OCI-LY7 (cell line): Measurements from ENCODE around the gene ZNF804A. TPM values are rescaled to one million over a fixed set of nuclear protein-coding genes. Genes with fewer than 3 reads are reported as not detected.
A peak's percentile ranks its signal among the peaks of the same experiment; 100 is the strongest.

Experiments
- BruUV-seq: library from RNA; stranded (reverse); fragments of 400-500 nt; replicated peaks from 2 replicates; lab custom pipeline; 2021; lab: Mats Ljungman, UMichigan
- CTCF ChIA-PET: fragments of 300-600 bp; sonication (Branson Sonifier 250); formaldehyde crosslinking; loops from one replicate; lab custom pipeline; 2022; ENCODE audit warnings: antibody characterized with exemption; ENCODE audit not compliant: unreplicated experiment; lab: Charles Lee
- POLR2A ChIA-PET: fragments of 300-600 bp; sonication (Branson Sonifier 250); formaldehyde crosslinking; loops from one replicate; lab custom pipeline; 2022; ENCODE audit warnings: antibody characterized with exemption; lab: Charles Lee
- DNase-seq: peaks from one replicate; pipeline ENCODE4 v3.0.0-alpha.2; 2015; ENCODE audit warnings: low spot score
- H2AFZ ChIP-seq: fragments of 200-600 bp; sonication (generic), shearing (Covaris generic); 2 replicates; pipeline ENCODE4 v1.6.1; 2014; ENCODE audit warnings: mild to moderate bottlenecking, antibody characterized with exemption, low read length, moderate library complexity
- H3K27ac ChIP-seq: fragments of 200-600 bp; sonication (generic); 2 replicates; pipeline ENCODE4 v1.5.1; 2014; ENCODE audit warnings: mixed run types, low read depth, mild to moderate bottlenecking, moderate library complexity, low read length, inconsistent platforms; ENCODE audit not compliant: poor library complexity, severe bottlenecking
- H3K36me3 ChIP-seq: fragments of 200-600 bp; sonication (generic); 2 replicates; pipeline ENCODE4 v1.6.1; 2014; ENCODE audit warnings: mild to moderate bottlenecking, antibody characterized with exemption, low read length, moderate library complexity, mixed read lengths; ENCODE audit not compliant: insufficient read depth
- H3K4me1 ChIP-seq: fragments of 200-600 bp; sonication (generic); 2 replicates; pipeline ENCODE4 v1.5.1; 2014; ENCODE audit warnings: mild to moderate bottlenecking, low read length; ENCODE audit not compliant: insufficient read depth, poor library complexity, severe bottlenecking
- H3K4me2 ChIP-seq: fragments of 200-600 bp; sonication (generic); 2 replicates; pipeline ENCODE4 v1.6.1; 2014; ENCODE audit warnings: mild to moderate bottlenecking, low read length
- H3K4me3 ChIP-seq: fragments of 200-600 bp; sonication (generic); 2 replicates; pipeline ENCODE4 v1.5.1; 2014; ENCODE audit warnings: mild to moderate bottlenecking, low read depth, low read length; ENCODE audit not compliant: poor library complexity, severe bottlenecking
- H3K79me2 ChIP-seq: fragments of 200-600 bp; sonication (generic); 2 replicates; pipeline ENCODE4 v1.6.1; 2016; ENCODE audit warnings: low read depth, mild to moderate bottlenecking, low read length, moderate library complexity, mixed read lengths; ENCODE audit not compliant: insufficient read depth
- H3K9me2 ChIP-seq: fragments of 200-600 bp; sonication (generic); 2 replicates; pipeline ENCODE4 v1.6.1; 2016; ENCODE audit warnings: mild to moderate bottlenecking, low read length, mixed read lengths; ENCODE audit not compliant: insufficient read depth
- H3K9me3 ChIP-seq: fragments of 200-600 bp; sonication (generic); 2 replicates; pipeline ENCODE4 v1.6.1; 2014; ENCODE audit warnings: mild to moderate bottlenecking, mixed run types, low read length, mixed read lengths
- H4K20me1 ChIP-seq: fragments of 200-600 bp; sonication (generic); 2 replicates; pipeline ENCODE4 v1.6.1; 2014; ENCODE audit warnings: mild to moderate bottlenecking, antibody characterized with exemption, low read length, moderate library complexity, mixed read lengths; ENCODE audit not compliant: insufficient read depth
- EZH2phosphoT487 ChIP-seq: fragments of 200-600 bp; sonication (generic); IDR thresholded peaks from 2 replicates; pipeline ENCODE4 v1.6.1; 2018; ENCODE audit warnings: low read depth, borderline replicate concordance, mild to moderate bottlenecking, mixed run types, antibody characterized with exemption, low read length, moderate library complexity, mixed read lengths
- intact Hi-C: fragments of 100-400 bp; cut with micrococcal nuclease; formaldehyde crosslinking; loops from one replicate; pipeline ENCODE4 v1.10.0; 2022; ENCODE audit not compliant: unreplicated experiment
- total RNA-seq, 2 experiments: library from RNA; depleted of rRNA in 1 of 2; stranded (reverse); fragments of >200 nt in 1 of 2; shearing (Covaris generic) in 1 of 2; gene quantifications; 2 replicates each; pipeline ENCODE4 v1.2.3, GENCODE V29; 2014 to 2022
- TF ChIP-seq, protein P1 (sequence below): fragments of 200-600 bp; sonication (generic); conservative IDR thresholded peaks from 2 replicates; pipeline ENCODE4 v1.5.1; 2014; ENCODE audit warnings: mild to moderate bottlenecking, antibody characterized with exemption, low read length, moderate library complexity, mixed read lengths

Gene ZNF804A
- total RNA-seq, 2 experiments from 2014 or later: 14.4 to 19.9 TPM

GRCh38 chr2:184945824-184946223, 347.5 kb downstream of the ZNF804A start:
- no peak overlapping the region for H2AFZ ChIP-seq
- H3K4me2 ChIP-seq: no peak overlapping the region
- no peaks in the 10 kb centered on the region for H3K9me2 ChIP-seq
- no peak for TF ChIP-seq EZH2phosphoT487
- TF ChIP-seq, protein P1, sequence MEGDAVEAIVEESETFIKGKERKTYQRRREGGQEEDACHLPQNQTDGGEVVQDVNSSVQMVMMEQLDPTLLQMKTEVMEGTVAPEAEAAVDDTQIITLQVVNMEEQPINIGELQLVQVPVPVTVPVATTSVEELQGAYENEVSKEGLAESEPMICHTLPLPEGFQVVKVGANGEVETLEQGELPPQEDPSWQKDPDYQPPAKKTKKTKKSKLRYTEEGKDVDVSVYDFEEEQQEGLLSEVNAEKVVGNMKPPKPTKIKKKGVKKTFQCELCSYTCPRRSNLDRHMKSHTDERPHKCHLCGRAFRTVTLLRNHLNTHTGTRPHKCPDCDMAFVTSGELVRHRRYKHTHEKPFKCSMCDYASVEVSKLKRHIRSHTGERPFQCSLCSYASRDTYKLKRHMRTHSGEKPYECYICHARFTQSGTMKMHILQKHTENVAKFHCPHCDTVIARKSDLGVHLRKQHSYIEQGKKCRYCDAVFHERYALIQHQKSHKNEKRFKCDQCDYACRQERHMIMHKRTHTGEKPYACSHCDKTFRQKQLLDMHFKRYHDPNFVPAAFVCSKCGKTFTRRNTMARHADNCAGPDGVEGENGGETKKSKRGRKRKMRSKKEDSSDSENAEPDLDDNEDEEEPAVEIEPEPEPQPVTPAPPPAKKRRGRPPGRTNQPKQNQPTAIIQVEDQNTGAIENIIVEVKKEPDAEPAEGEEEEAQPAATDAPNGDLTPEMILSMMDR: no peak
- H4K20me1 ChIP-seq: no peaks in the 10 kb centered on the region
- ChIA-PET CTCF (no interaction called here), POLR2A (interaction anchor here (0.6 to 1.5 kb wide), 3 partner anchors 10 to 141 kb away, joined by 3 to 4 read pairs (median 3); no protein-coding TSS in a partner anchor)
- intact Hi-C loops: no loop called here
- no peaks in the 10 kb centered on the region for H3K79me2 ChIP-seq
- H3K4me3 ChIP-seq: no peak overlapping the region
- no peaks in the 10 kb centered on the region; the same call in 1 of the 2 replicates for H3K36me3 ChIP-seq
- BruUV-seq: TSS peak; percentile 15
- no peaks in the 10 kb centered on the region for H3K4me1 ChIP-seq
- DNase-seq: no peak
- no peak overlapping the region for H3K27ac ChIP-seq
- H3K9me3 ChIP-seq: no peaks in the 10 kb centered on the region

DNA sequence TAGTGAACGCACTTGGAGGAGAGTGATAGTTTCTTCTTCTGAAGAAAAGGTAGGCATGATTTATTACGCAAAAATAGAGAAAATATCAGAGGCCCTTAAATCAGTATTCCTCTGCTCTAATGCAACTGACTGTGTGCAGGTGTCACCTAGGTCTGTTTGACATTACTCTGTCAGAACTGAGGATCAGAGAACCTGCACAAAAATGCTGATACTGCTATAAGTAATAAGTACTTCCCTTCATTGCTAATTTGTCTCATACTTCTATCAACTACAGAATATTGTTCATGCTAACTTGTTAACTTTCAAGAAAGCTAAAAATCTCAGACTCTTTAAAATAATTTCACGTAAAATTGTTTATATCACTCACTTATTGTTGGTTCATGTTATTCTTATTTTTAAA, 358.5 kb downstream of the ZNF804A start:
- Histone ChIP-seq H3K79me2 (no peaks in the 10 kb centered on the region), H3K9me2 (no peaks in the 10 kb centered on the region; the same call in 1 of the 2 replicates), H3K27ac (no peak overlapping the region), H3K4me1 (no peaks in the 10 kb centered on the region), H3K9me3 (no peaks in the 10 kb centered on the region), H2AFZ (no peak overlapping the region), H3K36me3 (no peaks in the 10 kb centered on the region), H3K4me3 (no peak overlapping the region), H4K20me1 (no peaks in the 10 kb centered on the region), H3K4me2 (no peak overlapping the region)
- intact Hi-C loops: no loop called here
- TF ChIP-seq EZH2phosphoT487: no peak
- ChIA-PET POLR2A (interaction anchor here (0.7 kb wide), 1 partner anchor 248 kb away, joined by 3 read pairs; no protein-coding TSS in a partner anchor), CTCF (no interaction called here)
- no TSS peak for BruUV-seq
- DNase-seq: no peak

DNA sequence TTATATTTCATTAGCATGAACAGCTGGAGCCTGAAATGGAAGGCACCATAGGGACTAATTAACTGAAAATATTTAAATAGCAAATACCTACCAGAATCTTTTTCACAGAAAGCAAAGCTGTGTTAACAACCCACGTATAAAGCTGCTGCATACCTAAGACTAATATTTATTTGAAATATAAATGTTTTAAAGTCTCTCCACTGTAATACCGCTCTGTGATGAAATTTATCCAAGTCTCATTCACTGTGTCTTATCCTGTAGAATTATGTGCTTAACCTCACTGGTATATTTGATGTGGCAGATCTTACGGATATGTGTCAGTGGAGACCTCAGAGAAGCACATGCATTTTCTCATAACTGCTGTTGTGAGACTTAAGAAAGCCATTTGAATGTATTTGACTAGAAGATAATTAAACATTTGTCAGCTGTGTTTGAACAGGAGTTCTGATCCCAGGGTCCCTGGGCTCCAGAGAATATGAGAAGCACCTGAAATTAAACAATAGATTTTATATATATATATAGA, 373.3 kb downstream of the ZNF804A start:
- no peaks in the 10 kb centered on the region for H3K36me3 ChIP-seq
- no peaks in the 10 kb centered on the region for H3K9me3 ChIP-seq
- TF ChIP-seq, protein P1: no peak
- no peak for TF ChIP-seq EZH2phosphoT487
- no peak overlapping the region for H3K27ac ChIP-seq
- H3K79me2 ChIP-seq: no peaks in the 10 kb centered on the region
- H3K9me2 ChIP-seq: no peaks in the 10 kb centered on the region
- ChIA-PET POLR2A (interaction anchor here (1.6 kb wide), 1 partner anchor 9 kb away, joined by 4 read pairs; no protein-coding TSS in a partner anchor), CTCF (no interaction called here)
- H3K4me2 ChIP-seq: no peak overlapping the region
- no peak overlapping the region for H2AFZ ChIP-seq
- BruUV-seq: no TSS peak
- no peaks in the 10 kb centered on the region for H3K4me1 ChIP-seq
- DNase-seq: no peak
- intact Hi-C loops: no loop called here
- no peak overlapping the region for H3K4me3 ChIP-seq
- H4K20me1 ChIP-seq: no peaks in the 10 kb centered on the region
